Measurements from ENCODE around the gene DUOX1.

- TF ChIP-seq POLR2AphosphoS5 (IDR thresholded peaks at IDR 0.05; ENCODE audit: insufficient read depth in 1 of 2, low read depth in 1 of 2): no peak
- TF ChIP-seq CTCF (IDR thresholded peaks at IDR 0.05): no peak
These were observed 40.7 kb upstream of the DUOX1 start for GRCh38 chr15:45088801-45089711.
